HG03460 (cell line): Measurements from ENCODE around the gene FILIP1L.

Experiments used
- ATAC-seq: cut with Tn5 transposase; IDR thresholded peaks from one replicate; pipeline ENCODE4 v1.9.1; 2021; ENCODE audit not compliant: unreplicated experiment

The FILIP1L gene

DNA sequence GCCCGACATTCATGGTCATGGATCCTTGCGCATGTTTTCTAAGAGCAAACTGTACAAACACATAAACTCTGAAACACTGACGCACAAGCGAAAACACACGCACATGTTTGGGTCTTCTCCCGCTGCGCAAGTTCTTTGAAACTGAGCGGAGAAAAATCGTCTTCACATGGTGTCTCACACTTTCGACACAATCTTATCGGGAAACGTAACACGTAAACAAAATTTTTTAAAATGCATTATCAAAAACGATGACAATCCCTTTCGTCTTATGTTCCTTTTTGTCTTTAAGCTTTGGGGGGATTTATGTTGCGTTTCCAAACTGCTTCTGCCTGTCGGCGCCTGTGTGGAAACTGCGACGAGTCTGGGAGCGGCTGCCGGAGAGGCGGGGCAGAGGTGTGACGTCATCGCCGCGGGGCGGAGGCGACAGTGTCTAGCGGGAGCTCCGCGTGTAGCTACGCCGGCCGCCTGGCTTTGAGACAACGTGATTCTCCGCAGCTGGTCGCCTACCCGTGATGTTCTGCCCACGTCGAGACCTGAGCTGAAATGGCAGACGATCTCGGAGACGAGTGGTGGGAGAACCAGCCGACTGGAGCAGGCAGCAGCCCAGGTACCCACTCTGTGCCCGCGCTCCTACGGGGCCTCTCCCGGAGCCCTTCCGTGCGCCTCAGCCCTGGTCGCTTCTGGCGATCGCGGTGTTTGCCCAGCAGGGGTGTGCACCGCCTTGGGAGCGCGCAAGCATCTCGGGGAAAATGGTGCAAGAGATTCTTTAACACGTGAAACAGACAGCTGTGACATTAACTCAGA lies 296.7 kb downstream of the FILIP1L start, which contains the start of gene CMSS1:
CMSS1 (plus strand) TSS at position 426 of the 804 bp plus-strand sequence.
- peak; percentile 98 for ATAC-seq

DNA sequence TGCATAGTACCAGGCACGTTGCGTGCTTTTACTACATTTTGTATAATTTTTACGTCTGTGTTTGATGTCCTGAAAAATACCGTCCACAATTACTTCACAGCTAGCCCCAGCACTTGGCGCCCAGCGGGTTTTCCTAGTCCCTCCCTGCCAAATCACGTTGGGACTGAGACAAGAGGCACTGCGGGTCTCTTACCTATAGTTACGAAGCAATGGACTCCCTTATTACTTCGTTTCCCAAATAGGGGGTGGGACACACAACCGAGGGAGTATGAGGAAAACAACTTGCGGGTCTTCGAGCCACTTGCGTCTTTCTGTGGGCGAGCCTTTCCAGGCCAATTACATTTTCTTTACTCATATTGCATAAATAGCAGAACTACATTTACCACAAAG lies 297.3 kb downstream of the FILIP1L start:
- ATAC-seq = no peak

- ATAC-seq = no peak
Observed at GRCh38 chr3:99810403-99810802, 303.9 kb downstream of the FILIP1L start.

GRCh38 chr3:99809565-99809964 lies 304.7 kb downstream of the FILIP1L start:
- ATAC-seq = no peak

GRCh38 chr3:99808163-99808794 lies 306.0 kb downstream of the FILIP1L start:
- ATAC-seq = no peak

- no peak for ATAC-seq
Observed at GRCh38 chr3:99805160-99805559, 309.1 kb downstream of the FILIP1L start.

DNA sequence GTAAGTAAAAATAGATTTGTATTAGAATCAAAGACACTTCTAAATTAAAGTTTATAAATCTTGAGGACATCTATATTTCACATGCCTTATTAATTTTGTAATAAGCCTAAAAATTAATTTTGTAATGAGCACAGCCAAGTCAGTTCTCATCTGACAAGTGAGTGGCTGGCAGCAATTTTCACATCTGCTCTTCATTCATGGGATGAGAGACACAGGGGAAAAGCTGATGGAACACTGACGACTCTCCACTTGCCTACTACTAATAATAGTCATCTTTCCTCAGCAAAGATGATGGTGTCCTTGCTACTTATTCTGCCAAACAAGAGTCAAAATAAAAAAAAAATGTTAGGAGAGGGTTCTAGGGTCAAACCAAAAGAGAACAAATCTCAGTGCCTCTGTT lies 311.0 kb downstream of the FILIP1L start:
- no peak for ATAC-seq

DNA sequence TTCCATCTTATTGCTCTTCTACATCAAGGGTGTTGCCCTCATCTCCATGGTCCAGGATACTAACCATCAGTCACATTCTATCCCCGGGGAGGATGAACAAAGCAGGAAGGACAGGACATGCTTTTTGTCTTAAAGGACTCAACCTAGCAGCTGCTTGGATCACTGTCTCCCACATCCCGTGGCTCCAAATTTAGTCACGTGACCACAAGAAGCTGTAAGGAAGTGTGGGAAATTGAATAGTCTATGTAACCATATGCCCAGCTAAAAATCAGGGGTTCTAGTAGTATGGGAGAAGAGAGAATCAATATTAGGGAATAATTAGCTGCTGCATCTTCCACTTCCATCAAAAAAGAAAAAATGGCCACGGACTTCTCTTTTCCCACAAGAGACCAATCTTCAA lies 314.9 kb downstream of the FILIP1L start:
- no peak for ATAC-seq

DNA sequence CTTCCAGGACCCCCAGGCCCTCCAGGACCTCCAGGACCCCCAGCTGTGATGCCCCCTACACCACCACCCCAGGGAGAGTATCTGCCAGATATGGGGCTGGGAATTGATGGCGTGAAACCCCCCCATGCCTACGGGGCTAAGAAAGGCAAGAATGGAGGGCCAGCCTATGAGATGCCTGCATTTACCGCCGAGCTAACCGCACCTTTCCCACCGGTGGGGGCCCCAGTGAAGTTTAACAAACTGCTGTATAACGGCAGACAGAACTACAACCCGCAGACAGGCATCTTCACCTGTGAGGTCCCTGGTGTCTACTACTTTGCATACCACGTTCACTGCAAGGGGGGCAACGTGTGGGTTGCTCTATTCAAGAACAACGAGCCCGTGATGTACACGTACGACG lies 318.7 kb downstream of the FILIP1L start:
- no peak for ATAC-seq

DNA sequence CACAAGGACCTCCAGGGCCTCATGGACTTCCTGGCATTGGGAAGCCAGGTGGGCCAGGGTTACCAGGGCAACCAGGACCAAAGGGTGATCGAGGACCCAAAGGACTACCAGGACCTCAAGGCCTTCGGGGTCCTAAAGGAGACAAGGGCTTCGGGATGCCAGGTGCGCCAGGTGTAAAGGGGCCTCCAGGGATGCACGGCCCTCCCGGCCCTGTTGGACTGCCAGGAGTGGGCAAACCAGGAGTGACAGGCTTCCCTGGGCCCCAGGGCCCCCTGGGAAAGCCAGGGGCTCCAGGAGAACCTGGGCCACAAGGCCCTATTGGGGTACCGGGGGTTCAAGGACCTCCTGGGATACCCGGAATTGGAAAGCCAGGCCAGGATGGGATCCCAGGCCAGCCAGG lies 319.8 kb downstream of the FILIP1L start:
- no peak for ATAC-seq

- ATAC-seq = peak; percentile 90
Observed at GRCh38 chr3:99789011-99789721, 325.1 kb downstream of the FILIP1L start.
